GM20000 (cell line): ENCODE results near the gene PSMA7.
"Not testable (repeated sequence)": the region's sequence is repeated elsewhere in the genome, so short reads cannot be mapped to it uniquely, and the experiment has no call there.

ENCODE experiments used
- DNase-seq: peaks from one replicate; pipeline ENCODE4 v3.0.0; 2012; ENCODE audit warnings: low spot score
- CTCF ChIP-seq: IDR thresholded peaks from 2 replicates; pipeline ENCODE4 v1.5.1; 2012; ENCODE audit warnings: mild to moderate bottlenecking, control low read depth; ENCODE audit errors: extremely low read depth, missing control alignments

Gene PSMA7

GRCh38 chr20:62117362-62117646 lies 25.9 kb downstream of the PSMA7 start:
- no peak for TF ChIP-seq CTCF
- DNase-seq: no peak

GRCh38 chr20:62116558-62117361 lies 26.4 kb downstream of the PSMA7 start:
- DNase-seq: no peak

GRCh38 chr20:62115800-62116407 lies 27.3 kb downstream of the PSMA7 start:
- DNase-seq: not testable (repeated sequence)

More at GRCh38 chr20:62116558-62117361, 26.4 kb downstream of the PSMA7 start:
- TF ChIP-seq CTCF: no peak

GRCh38 chr20:62114894-62115293 lies 28.3 kb downstream of the PSMA7 start:
- no peak for TF ChIP-seq CTCF
- no peak for DNase-seq

GRCh38 chr20:62112368-62112767 lies 30.8 kb downstream of the PSMA7 start:
- no peak for DNase-seq
- no peak for TF ChIP-seq CTCF

GRCh38 chr20:62111148-62111547 lies 32.0 kb downstream of the PSMA7 start:
- no peak for TF ChIP-seq CTCF
- DNase-seq: no peak

- no peak for TF ChIP-seq CTCF
These were observed 37.6 kb downstream of the PSMA7 start for GRCh38 chr20:62105592-62105991.

More at GRCh38 chr20:62105592-62105991, 37.6 kb downstream of the PSMA7 start:
- DNase-seq: no peak
